K562 (cell line): ENCODE results near the gene ADM2. TPM values are rescaled to one million over a fixed set of nuclear protein-coding genes. Genes with fewer than 3 reads are reported as not detected.

Source experiments
- ATAC-seq: fragments of 200-7000 bp; cut with Tn5 transposase; 3 replicates; pipeline ENCODE4 v1.9.1; 2020; ENCODE audit warnings: moderate library complexity
- BruUV-seq: library from RNA; stranded (reverse); fragments of 400-500 nt; replicated peaks from 2 replicates; lab custom pipeline; 2021; lab: Mats Ljungman, UMichigan
- CTCF ChIA-PET: fragments of 300-600 bp; formaldehyde crosslinking; extraction: SDS; loops from one replicate; lab custom pipeline; 2021; ENCODE audit warnings: low intra/inter-chr PET ratio; lab: Yijun Ruan, JAX
- POLR2A ChIA-PET: fragments of 300-600, 350-650 bp; sonication (Branson Sonifier 250); formaldehyde crosslinking; extraction: SDS; loops from one replicate; lab custom pipeline; 2021; ENCODE audit warnings: antibody characterized with exemption, inconsistent platforms; lab: Yijun Ruan, JAX
- DNase-seq, 4 experiments: peaks; one replicate each; pipeline versions ENCODE4 v3.0.0 to v3.0.0-alpha.2; 2011 to 2018; ENCODE audit warnings: low spot score in 3 of 4, mixed read lengths in 3 of 4; ENCODE audit errors: extremely low read depth in 1 of 4
- FAIRE-seq: peaks from 2 replicates; lab custom pipeline; 2011; peaks lifted over from hg19 to GRCh38; lab: Jason Lieb, UNC
- H2AFZ ChIP-seq: 2 replicates; pipeline ENCODE4 v1.6.0; 2011; ENCODE audit warnings: low read depth, low read length, control low read depth, inconsistent platforms
- H3K27ac ChIP-seq: fragments of 200-600 bp; 3 replicates; pipeline ENCODE4 v1.8.0; 2011; ENCODE audit warnings: low read depth, mild to moderate bottlenecking, control low read depth, inconsistent platforms, low read length, moderate library complexity, mixed read lengths; ENCODE audit errors: extremely low read depth
- H3K27me3 ChIP-seq, 2 experiments: fragments of 300-600 bp in 1 of 2; 2 replicates in 1 of 2; 3 replicates in 1 of 2; pipeline versions ENCODE4 v1.6.0 to v1.8.0; 2011; ENCODE audit warnings: inconsistent platforms in 2 of 2, low read length in 2 of 2, mild to moderate bottlenecking in 1 of 2, mixed read lengths in 1 of 2, moderate library complexity in 1 of 2; ENCODE audit not compliant: control insufficient read depth in 2 of 2, insufficient read depth in 2 of 2
- H3K36me3 ChIP-seq: fragments of 300-600 bp; 3 replicates; pipeline ENCODE4 v1.8.0; 2011; ENCODE audit warnings: mild to moderate bottlenecking, low read length, inconsistent platforms; ENCODE audit not compliant: control insufficient read depth, insufficient read depth
- H3K4me1 ChIP-seq, 2 experiments: fragments of 200-600 bp in 1 of 2; replicated peaks in 1 of 2; 2 replicates in 1 of 2; 3 replicates in 1 of 2; pipeline versions ENCODE4 v1.5.1 to v1.8.0; 2011; ENCODE audit warnings: inconsistent platforms in 2 of 2, low read length in 2 of 2, mild to moderate bottlenecking in 1 of 2, mixed read lengths in 1 of 2, moderate library complexity in 1 of 2; ENCODE audit not compliant: control insufficient read depth in 2 of 2, insufficient read depth in 2 of 2
- H3K4me2 ChIP-seq: 2 replicates; pipeline ENCODE4 v1.6.1; 2011; ENCODE audit warnings: low read length, control low read depth, inconsistent platforms, mixed read lengths; ENCODE audit not compliant: insufficient read depth
- H3K4me3 ChIP-seq: fragments of 200-600 bp; sonication (generic), shearing (Covaris generic); 2 replicates; pipeline ENCODE4 v1.5.1; 2016; ENCODE audit warnings: control low read depth, inconsistent platforms
- H3K79me2 ChIP-seq: fragments of 200-600 bp; 3 replicates; pipeline ENCODE4 v1.8.0; 2011; ENCODE audit warnings: low read length, inconsistent platforms; ENCODE audit not compliant: control insufficient read depth, insufficient read depth
- H3K9ac ChIP-seq, 2 experiments: 2 replicates each; pipeline versions ENCODE4 v1.6.0 to v1.6.1; 2011; ENCODE audit warnings: low read depth in 2 of 2, low read length in 2 of 2, control low read depth in 1 of 2, inconsistent platforms in 1 of 2, mild to moderate bottlenecking in 1 of 2, mixed read lengths in 1 of 2; ENCODE audit not compliant: insufficient read depth in 1 of 2
- H3K9me1 ChIP-seq: one replicate; pipeline ENCODE4 v1.6.0; 2011; ENCODE audit warnings: inconsistent platforms, mild to moderate bottlenecking, low read length, moderate library complexity; ENCODE audit not compliant: control insufficient read depth, insufficient read depth
- H3K9me3 ChIP-seq: replicated peaks from 2 replicates; pipeline ENCODE4 v1.5.1; 2011; ENCODE audit warnings: low read depth, low read length, inconsistent platforms; ENCODE audit not compliant: control insufficient read depth, insufficient read depth
- H4K20me1 ChIP-seq: replicated peaks from 2 replicates; pipeline ENCODE4 v1.6.1; 2011; ENCODE audit warnings: low read length, inconsistent platforms, mixed read lengths; ENCODE audit not compliant: control insufficient read depth, insufficient read depth
- ARID2 ChIP-seq: fragments of 450-650 bp; IDR thresholded peaks from 2 replicates; pipeline ENCODE4 v1.6.1; 2017; ENCODE audit warnings: antibody characterized with exemption, mild to moderate bottlenecking
- BCL6 ChIP-seq: fragments of 250-450 bp; sonication (Bioruptor Pico); IDR thresholded peaks from 2 replicates; pipeline ENCODE4 v1.4.0; 2020
- HES1 ChIP-seq: fragments of 450-650 bp; IDR thresholded peaks from 2 replicates; pipeline ENCODE4 v1.6.1; 2016; ENCODE audit warnings: low read depth, mild to moderate bottlenecking, moderate library complexity
- NFIC ChIP-seq: fragments of 450-650 bp; IDR thresholded peaks from 2 replicates; pipeline ENCODE4 v1.6.1; 2017; ENCODE audit warnings: mild to moderate bottlenecking, inconsistent platforms
- POLR2H ChIP-seq: IDR thresholded peaks from 2 replicates; pipeline ENCODE4 v1.6.1; 2016; ENCODE audit warnings: missing genetic modification characterization, low read depth, mild to moderate bottlenecking, control low read depth, missing compliant biosample characterization, moderate library complexity
- PYGO2 ChIP-seq: fragments of 450-650 bp; IDR thresholded peaks from 2 replicates; pipeline ENCODE4 v1.6.1; 2016; ENCODE audit warnings: mild to moderate bottlenecking, missing genetic modification characterization, moderate library complexity, missing compliant biosample characterization
- RAD21 ChIP-seq, 2 experiments: fragments of 250-450 bp in 1 of 2; fragments of 450-650 bp in 1 of 2; sonication (Bioruptor Pico) in 1 of 2; formaldehyde crosslinking in 1 of 2; IDR thresholded peaks in 1 of 2; conservative IDR thresholded peaks in 1 of 2; 2 replicates each; pipeline versions ENCODE4 v1.4.0 to v1.8.0; 2020 to 2022; ENCODE audit warnings: mild to moderate bottlenecking in 2 of 2, moderate library complexity in 1 of 2
- SMARCB1 ChIP-seq: IDR thresholded peaks from 2 replicates; pipeline ENCODE4 v1.6.1; 2011; ENCODE audit warnings: improper control_type of control experiment, low read depth; ENCODE audit not compliant: insufficient read length
- TBP ChIP-seq: optimal IDR thresholded peaks from 2 replicates; pipeline ENCODE3; 2011; ENCODE audit warnings: low read depth, low read length, improper control_type of control experiment
- ZNF146 ChIP-seq: IDR thresholded peaks from one replicate; pipeline ENCODE4 v1.6.1; 2018; ENCODE audit warnings: missing compliant biosample characterization; ENCODE audit not compliant: unreplicated experiment
- ZNF23 ChIP-seq: fragments of 250-450 bp; sonication (Bioruptor Pico); IDR thresholded peaks from 2 replicates; pipeline ENCODE4 v1.4.0; 2020; ENCODE audit warnings: mild to moderate bottlenecking
- ZNF79 ChIP-seq: fragments of 250-450 bp; sonication (Bioruptor Pico); IDR thresholded peaks from 2 replicates; pipeline ENCODE4 v1.4.0; 2020; ENCODE audit warnings: low read depth, mild to moderate bottlenecking, moderate library complexity
- WGBS: fragments of 100-300 bp; shearing (Covaris generic); methylation state at CpG from one replicate; pipeline ENCODE4 v1.1.6; 2016; ENCODE audit warnings: low coverage, mixed read lengths; ENCODE audit not compliant: insufficient coverage; ENCODE audit errors: missing lambda C conversion rate; 5-methylcytosine and 5-hydroxymethylcytosine counted together
- in situ Hi-C: fragments of 300-500 bp; cut with MboI; formaldehyde crosslinking; loops from 4 replicates; pipeline ENCODE4 v1.15.0; 2018; ENCODE audit warnings: inconsistent platforms, mixed read lengths
- intact Hi-C: fragments of 100-400 bp; cut with micrococcal nuclease; formaldehyde crosslinking; loops from 2 replicates; pipeline ENCODE4 v1.14.2; 2022
- polyA plus RNA-seq, 8 experiments: library from polyadenylated mRNA; depleted of rRNA in 4 of 8; stranded (reverse) in 5 of 8; unstranded in 3 of 8; fragments of >200 nt; fragmentation: Nextera tagmentation in 2 of 8; fragmentation: Illumina TruSeq in 1 of 8; extraction: Ambion mirVana in 2 of 8; extraction: Trizol in 1 of 8; gene quantifications; 2 replicates each; pipeline versions ENCODE4 v1.2.1 to v1.2.3, GENCODE V29; 2011 to 2014; ENCODE audit warnings: inconsistent platforms in 1 of 8, missing spikeins in 1 of 8
- total RNA-seq, 7 experiments: library from RNA; depleted of rRNA in 6 of 7; stranded (reverse); fragments of >200 nt in 6 of 7; fragmentation: Illumina TruSeq in 2 of 7; extraction: Trizol in 2 of 7; gene quantifications; 2 replicates each; pipeline versions ENCODE4 v1.2.1 to v1.2.3, GENCODE V29; 2011 to 2021; ENCODE audit warnings: low replicate concordance in 1 of 7

Gene ADM2
- total and polyA plus RNA-seq, 9 of the 15 experiments (the other 6 are each of a cell fraction or from before 2014, with no cell fraction given): 0.11 to 5.1 (median 0.38) TPM

GRCh38 chr22:50526108-50526833, 44.9 kb downstream of the ADM2 start:
- in situ Hi-C loops (no loop called here), intact Hi-C loops (loop anchor here (1.0 to 5.0 kb wide), 2 partner anchors 8 to 36 kb away; partner anchors contain the start of gene SYCE3)
- Histone ChIP-seq H3K36me3 (peaks cover 35% of the 10 kb centered on the region; the same call in 1 of the 3 replicates), H3K27me3 (no peaks in the 10 kb centered on the region), H3K79me2 (peaks cover 34% of the 10 kb centered on the region), H2AFZ (peak overlapping the region; percentile 82), H3K9me3 (0 out of 2 replicates have a peak, but pooled peaks cover 2% of the 10 kb centered on the region), H3K4me3 (peak overlapping the region; percentile 71), H3K4me2 (peak overlapping the region; percentile 88), H3K9me1 (no peaks in the 10 kb centered on the region), H3K9ac (peak overlapping the region; percentile 86 to 96), H3K4me1 (peaks cover 8 to 72% of the 10 kb centered on the region in 2 experiments; a peak in 4 of 5 replicates), H4K20me1 (peaks cover 12% of the 10 kb centered on the region; the same call in 1 of the 2 replicates), H3K27ac (peak overlapping the region; percentile 89)
- FAIRE-seq (no peak), DNase-seq (peak; percentile 72 to 78 (median 76)), ATAC-seq (peak; percentile 59)
- no TSS peak for BruUV-seq
- CTCF ChIA-PET: interaction anchor here (1.2 kb wide), 1 partner anchor 49 kb away, joined by 3 read pairs; no protein-coding TSS in a partner anchor
- under 1% methylated on average over 33 of the region's 77 CpGs for WGBS
- POLR2A ChIA-PET: interaction anchor here (0.7 to 5.3 kb wide), 7 partner anchors 11 to 57 kb away, joined by 3 to 65 read pairs (median 5); partner anchors contain the start of genes CHKB, LMF2, NCAPH2 and SYCE3
- no peak for TF ChIP-seq SMARCB1
- TF ChIP-seq BCL6 (CRISPR knock-in tag): no peak
- no peak for TF ChIP-seq PYGO2 (tag)
- TF ChIP-seq POLR2H (tag): 0 out of 2 replicates have a peak, but pooled peaks have one; percentile 7
- peak; percentile 16 to 26; a peak in 2 of 4 replicates for TF ChIP-seq RAD21 (CRISPR knock-in tag; conservative IDR thresholded peaks at IDR 0.05 in 1 of 2, IDR thresholded peaks at IDR 0.05 in 1 of 2)
- TF ChIP-seq NFIC: peak; percentile 28; the same call in 1 of the 2 replicates
- TF ChIP-seq ARID2: no peak
- no peak for TF ChIP-seq HES1
- TF ChIP-seq ZNF146 (CRISPR knock-in tag): peak; percentile 25
- no peak for TF ChIP-seq ZNF79 (CRISPR knock-in tag)
- peak; percentile 35 for TF ChIP-seq TBP
- no peak for TF ChIP-seq ZNF23 (CRISPR knock-in tag)
